Measurements from ENCODE around the gene PSMD10.
A peak's percentile ranks its signal among the peaks of the same experiment; 100 is the strongest.

PSMD10 gene

GRCh38 chrX:108044554-108045256 lies 46.6 kb downstream of the PSMD10 start, which contains the start of gene VSIG1:
VSIG1 (plus strand) TSS chrX:108045065; CDS start chrX:108045131, 66 bp downstream.
- Histone ChIP-seq H3K4me3 (ENCODE audit: low read length in 2 of 2) (no peak within 1 kb of the TSS), H3K27ac (ENCODE audit: low read depth in 2 of 2, low read length in 2 of 2) (no peak within 1 kb of the TSS), H3K4me1 (ENCODE audit: control insufficient read depth in 2 of 2, insufficient read depth in 2 of 2, low read length in 2 of 2) (no peaks in the 10 kb centered on the region), H3K9ac (ENCODE audit: low read depth in 1 of 2, low read length in 2 of 2) (no peak within 1 kb of the TSS), H3K27me3 (ENCODE audit: control insufficient read depth in 2 of 2, insufficient read depth in 2 of 2, low read length in 2 of 2) (peaks cover 0 to 11% of the 10 kb centered on the region in 2 donors), H3K9me3 (ENCODE audit: control insufficient read depth in 2 of 2, low read length in 2 of 2) (no peaks in the 10 kb centered on the region), H3K36me3 (ENCODE audit: control insufficient read depth in 2 of 2, insufficient read depth in 2 of 2, low read length in 2 of 2) (no peaks in the 10 kb centered on the region)

- H3K27me3 ChIP-seq (ENCODE audit: control insufficient read depth in 2 of 2, insufficient read depth in 2 of 2, low read length in 2 of 2), result peaks cover 0 to 4% of the 10 kb centered on the region in 2 donors
- H3K9ac ChIP-seq (ENCODE audit: low read depth in 1 of 2, low read length in 2 of 2), result no peak overlapping the region
- H3K27ac ChIP-seq (ENCODE audit: low read depth in 2 of 2, low read length in 2 of 2), result peak overlapping the region; percentile 62 to 69
- no peaks in the 10 kb centered on the region for H3K9me3 ChIP-seq (ENCODE audit: control insufficient read depth in 2 of 2, low read length in 2 of 2)
- no peaks in the 10 kb centered on the region for H3K36me3 ChIP-seq (ENCODE audit: control insufficient read depth in 2 of 2, insufficient read depth in 2 of 2, low read length in 2 of 2)
- peaks cover 4 to 24% of the 10 kb centered on the region in 2 donors for H3K4me1 ChIP-seq (ENCODE audit: control insufficient read depth in 2 of 2, insufficient read depth in 2 of 2, low read length in 2 of 2)
- no peak overlapping the region for H3K4me3 ChIP-seq (ENCODE audit: low read length in 2 of 2)
Observed at GRCh38 chrX:108036298-108036973, 54.9 kb downstream of the PSMD10 start.

- Histone ChIP-seq H3K36me3 (ENCODE audit: control insufficient read depth in 2 of 2, insufficient read depth in 2 of 2, low read length in 2 of 2) (no peaks in the 10 kb centered on the region), H3K9me3 (ENCODE audit: control insufficient read depth in 2 of 2, low read length in 2 of 2) (no peaks in the 10 kb centered on the region), H3K27ac (ENCODE audit: low read depth in 2 of 2, low read length in 2 of 2) (no peak overlapping the region), H3K27me3 (ENCODE audit: control insufficient read depth in 2 of 2, insufficient read depth in 2 of 2, low read length in 2 of 2) (peaks cover 3 to 4% of the 10 kb centered on the region in 2 donors), H3K4me3 (ENCODE audit: low read length in 2 of 2) (no peak overlapping the region), H3K4me1 (ENCODE audit: control insufficient read depth in 2 of 2, insufficient read depth in 2 of 2, low read length in 2 of 2) (peaks cover 4 to 24% of the 10 kb centered on the region in 2 donors), H3K9ac (ENCODE audit: low read depth in 1 of 2, low read length in 2 of 2) (no peak overlapping the region)
Observed at GRCh38 chrX:108034725-108035124, 56.6 kb downstream of the PSMD10 start.
